ENCODE data around the gene LRIG1.

Gene LRIG1

GRCh38 chr3:66355394-66355793 lies 145.4 kb downstream of the LRIG1 start (continued):
- no peak for TF ChIP-seq ZBTB7A (tag by site-specific recombination; IDR thresholded peaks at IDR 0.05; ENCODE audit: low read depth)
- no peak for TF ChIP-seq ZNF621 (tag by site-specific recombination; IDR thresholded peaks at IDR 0.05)

- no peaks in the 10 kb centered on the region for H3K4me1 ChIP-seq (ENCODE audit: control insufficient read depth, insufficient read depth, low read length)
- ChIA-PET CTCF (interaction anchor here (0.6 to 1.5 kb wide), 3 partner anchors 19 to 265 kb away, joined by 3 to 4 read pairs (median 4); no protein-coding TSS in a partner anchor), POLR2A (no interaction called here)
- no peak overlapping the region for H3K27ac ChIP-seq (ENCODE audit: extremely low read depth, low read depth, low read length)
- TF ChIP-seq SETDB1 (IDR thresholded peaks at IDR 0.05; ENCODE audit: insufficient read length, low read length), result no peak
- no peaks in the 10 kb centered on the region for H3K36me3 ChIP-seq (ENCODE audit: control insufficient read depth in 2 of 2, insufficient read depth in 1 of 2, low read length in 2 of 2)
- no peaks in the 10 kb centered on the region for H3K9me3 ChIP-seq (ENCODE audit: control insufficient read depth, insufficient read depth, low read depth, low read length)
- H3K4me3 ChIP-seq (ENCODE audit: low read depth, low read length), result no peak overlapping the region
Observed at GRCh38 chr3:66354001-66354400, 146.8 kb downstream of the LRIG1 start.

- POLR2A ChIA-PET, result no interaction called here
Observed at GRCh38 chr3:66353530-66353929, 147.3 kb downstream of the LRIG1 start.

DNA sequence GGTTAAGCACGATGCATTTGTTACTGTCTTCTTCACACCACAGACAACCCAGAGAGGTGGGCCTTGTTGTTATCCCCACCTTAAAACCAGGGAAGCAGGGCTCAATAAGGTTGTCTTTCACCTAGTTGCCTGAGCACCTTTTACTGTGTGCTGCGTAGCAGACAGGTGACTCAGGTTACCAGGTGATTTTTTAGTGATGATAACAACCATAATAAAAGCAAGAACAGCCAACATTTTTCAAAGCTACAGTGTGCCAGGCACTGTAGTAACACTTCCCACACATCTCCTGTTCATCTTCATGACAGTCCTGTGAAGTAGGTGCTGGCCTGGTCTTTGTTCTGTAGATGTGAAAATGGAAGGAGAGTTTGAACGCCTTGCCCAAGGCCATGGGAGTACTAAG lies 147.8 kb downstream of the LRIG1 start:
- no peaks in the 10 kb centered on the region for H3K36me3 ChIP-seq (ENCODE audit: control insufficient read depth in 2 of 2, insufficient read depth in 1 of 2, low read length in 2 of 2)
- ChIA-PET CTCF (no interaction called here), POLR2A (no interaction called here)
- TF ChIP-seq PRDM1 (tag by site-specific recombination; IDR thresholded peaks at IDR 0.05) (no peak), ZNF354C (tag by site-specific recombination; IDR thresholded peaks at IDR 0.05; ENCODE audit: borderline replicate concordance, low read depth) (no peak), ZNF157 (tag by site-specific recombination; IDR thresholded peaks at IDR 0.05) (no peak), FEZF1 (tag by site-specific recombination; IDR thresholded peaks at IDR 0.05) (no peak), ZNF302 (tag by site-specific recombination; IDR thresholded peaks at IDR 0.05; ENCODE audit: low read depth) (no peak), ZNF416 (tag by site-specific recombination; IDR thresholded peaks at IDR 0.05) (no peak), ZNF350 (tag by site-specific recombination; IDR thresholded peaks at IDR 0.05) (no peak), ZNF2 (tag by site-specific recombination; IDR thresholded peaks at IDR 0.05) (no peak), ZNF501 (tag by site-specific recombination; IDR thresholded peaks at IDR 0.05) (no peak), HOXD13 (CRISPR knock-in tag; IDR thresholded peaks at IDR 0.05; ENCODE audit: borderline replicate concordance) (no peak)
- TF ChIP-seq, protein P1, sequence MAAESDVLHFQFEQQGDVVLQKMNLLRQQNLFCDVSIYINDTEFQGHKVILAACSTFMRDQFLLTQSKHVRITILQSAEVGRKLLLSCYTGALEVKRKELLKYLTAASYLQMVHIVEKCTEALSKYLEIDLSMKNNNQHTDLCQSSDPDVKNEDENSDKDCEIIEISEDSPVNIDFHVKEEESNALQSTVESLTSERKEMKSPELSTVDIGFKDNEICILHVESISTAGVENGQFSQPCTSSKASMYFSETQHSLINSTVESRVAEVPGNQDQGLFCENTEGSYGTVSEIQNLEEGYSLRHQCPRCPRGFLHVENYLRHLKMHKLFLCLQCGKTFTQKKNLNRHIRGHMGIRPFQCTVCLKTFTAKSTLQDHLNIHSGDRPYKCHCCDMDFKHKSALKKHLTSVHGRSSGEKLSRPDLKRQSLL (tag by site-specific recombination; IDR thresholded peaks at IDR 0.05), result no peak
- H3K4me1 ChIP-seq (ENCODE audit: control insufficient read depth, insufficient read depth, low read length), result no peaks in the 10 kb centered on the region
- H3K27ac ChIP-seq (ENCODE audit: extremely low read depth, low read depth, low read length), result no peak overlapping the region
- no peak overlapping the region for H3K4me3 ChIP-seq (ENCODE audit: low read depth, low read length)
- no peaks in the 10 kb centered on the region for H3K9me3 ChIP-seq (ENCODE audit: control insufficient read depth, insufficient read depth, low read depth, low read length)

More at GRCh38 chr3:66353530-66353929, 147.3 kb downstream of the LRIG1 start:
- no peaks in the 10 kb centered on the region for H3K9me3 ChIP-seq (ENCODE audit: control insufficient read depth, insufficient read depth, low read depth, low read length)
- H3K4me1 ChIP-seq (ENCODE audit: control insufficient read depth, insufficient read depth, low read length), result no peaks in the 10 kb centered on the region
- no peak overlapping the region for H3K27ac ChIP-seq (ENCODE audit: extremely low read depth, low read depth, low read length)
- TF ChIP-seq MYNN (tag by site-specific recombination; IDR thresholded peaks at IDR 0.05; ENCODE audit: borderline replicate concordance) (no peak), ZNF48 (tag by site-specific recombination; IDR thresholded peaks at IDR 0.05) (no peak), ZNF548 (tag by site-specific recombination; IDR thresholded peaks at IDR 0.05) (no peak), ZNF2 (tag by site-specific recombination; IDR thresholded peaks at IDR 0.05) (no peak), GLIS2 (tag by site-specific recombination; IDR thresholded peaks at IDR 0.05) (no peak), WT1 (tag by site-specific recombination; IDR thresholded peaks at IDR 0.05) (no peak), ZBTB11 (tag by site-specific recombination; conservative IDR thresholded peaks at IDR 0.05; ENCODE audit: low read depth) (no peak), YY2 (tag by site-specific recombination; IDR thresholded peaks at IDR 0.05) (no peak), ELK4 (IDR thresholded peaks at IDR 0.05; ENCODE audit: borderline replicate concordance, low read depth, low read length) (no peak)
- no peak overlapping the region for H3K4me3 ChIP-seq (ENCODE audit: low read depth, low read length)
- H3K36me3 ChIP-seq (ENCODE audit: control insufficient read depth in 2 of 2, insufficient read depth in 1 of 2, low read length in 2 of 2), result no peaks in the 10 kb centered on the region
- CTCF ChIA-PET, result interaction anchor here (0.6 to 1.0 kb wide), 2 partner anchors 21 to 264 kb away, joined by 3 to 4 read pairs; no protein-coding TSS in a partner anchor
